RCC 7860 (cell line): ENCODE measurements around the gene HOXB8.

Experiments
- DNase-seq: peaks from one replicate; pipeline ENCODE4 v3.0.0-alpha.2; 2015; ENCODE audit warnings: low spot score
- FAIRE-seq: peaks from 2 replicates; lab custom pipeline; 2012; peaks lifted over from hg19 to GRCh38; lab: Jason Lieb, UNC

Gene HOXB8

DNA sequence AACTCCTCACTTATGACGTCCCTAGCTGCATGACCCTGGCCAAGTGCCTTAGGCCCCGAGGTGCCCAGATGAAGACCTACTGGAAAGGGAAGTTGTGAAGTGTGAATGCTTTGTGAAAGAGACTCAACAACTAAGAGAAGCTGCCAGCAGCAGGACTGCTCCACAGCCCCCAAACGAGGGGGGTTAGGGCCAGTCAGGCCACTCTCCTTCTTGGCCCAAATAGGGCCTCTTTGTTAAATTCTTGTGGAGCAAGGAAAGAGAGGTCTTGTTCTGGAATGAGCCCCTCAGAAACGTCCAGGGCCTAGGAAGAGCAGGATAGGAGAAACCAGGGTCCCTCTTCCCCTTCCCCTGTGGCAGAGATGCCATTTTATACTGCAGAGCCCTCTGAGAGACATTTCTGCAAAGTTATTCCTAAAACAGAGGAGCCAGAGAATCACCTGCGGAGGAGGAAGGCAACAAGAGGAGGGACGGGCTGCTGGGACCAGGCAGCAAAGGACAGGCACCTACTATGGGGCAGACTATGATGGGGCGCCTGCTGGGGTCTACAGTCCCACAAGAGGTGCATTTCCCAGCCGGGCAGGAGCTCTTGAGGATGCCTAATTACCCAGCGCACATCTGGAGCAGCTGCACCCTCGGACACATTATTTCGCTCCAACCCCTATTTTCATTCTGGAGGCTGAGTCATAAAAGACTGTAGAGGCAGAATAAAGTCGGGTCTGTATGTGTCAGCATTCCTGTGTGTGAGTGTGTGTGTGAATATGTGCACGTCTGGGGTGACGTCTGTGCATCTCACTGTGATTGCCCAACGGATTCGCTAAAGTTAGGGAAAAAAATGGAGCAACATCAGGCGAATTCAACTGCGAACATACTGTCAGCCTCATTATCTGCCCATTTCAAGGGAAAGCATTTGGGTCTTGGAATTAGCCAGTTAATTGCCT is 22.5 kb upstream of the HOXB8 start:
- FAIRE-seq (peak; percentile 89), DNase-seq (peak; percentile 89)

DNA sequence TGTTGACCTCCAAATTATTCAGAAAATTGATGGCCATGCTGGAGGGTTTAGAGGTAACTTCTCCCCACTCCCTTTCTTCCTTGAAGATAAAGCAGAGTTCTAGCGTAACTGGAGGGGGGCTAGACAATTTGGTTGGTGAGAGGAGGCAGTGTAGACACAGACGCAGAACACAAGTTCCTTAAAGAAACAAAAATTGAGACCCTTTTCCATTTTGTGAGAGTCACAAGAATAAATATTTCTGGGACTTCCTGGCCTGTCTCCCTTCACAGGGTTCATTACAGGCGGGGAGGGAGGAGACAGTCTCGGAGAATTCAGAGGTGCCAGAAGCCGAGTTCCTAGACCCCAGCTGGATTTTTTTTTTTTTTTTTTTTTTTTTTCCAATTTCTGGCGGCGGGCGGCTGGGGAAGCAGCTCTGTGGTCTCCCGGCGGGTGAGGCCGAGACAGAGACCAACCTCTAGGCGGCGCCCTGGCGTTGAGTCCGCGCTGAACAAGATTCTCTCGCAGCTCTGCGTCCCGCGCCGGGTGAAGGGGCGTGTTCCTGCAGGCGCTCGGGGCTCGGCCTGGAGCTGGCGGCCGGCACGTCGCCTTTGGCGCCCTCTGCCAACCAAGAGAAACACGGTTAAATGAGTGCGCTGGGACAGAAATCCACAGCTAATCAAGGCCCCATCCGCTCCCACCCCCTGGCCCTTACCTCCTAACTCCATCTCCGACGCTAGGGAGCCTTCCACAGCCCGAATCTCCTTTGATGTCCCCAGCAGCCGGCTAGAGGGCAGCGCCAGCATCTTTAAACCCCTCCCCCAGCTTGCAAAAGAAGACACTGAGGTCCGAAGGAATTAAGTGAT is 21.3 kb upstream of the HOXB8 start:
- DNase-seq (peak; percentile 56), FAIRE-seq (no peak)

DNA sequence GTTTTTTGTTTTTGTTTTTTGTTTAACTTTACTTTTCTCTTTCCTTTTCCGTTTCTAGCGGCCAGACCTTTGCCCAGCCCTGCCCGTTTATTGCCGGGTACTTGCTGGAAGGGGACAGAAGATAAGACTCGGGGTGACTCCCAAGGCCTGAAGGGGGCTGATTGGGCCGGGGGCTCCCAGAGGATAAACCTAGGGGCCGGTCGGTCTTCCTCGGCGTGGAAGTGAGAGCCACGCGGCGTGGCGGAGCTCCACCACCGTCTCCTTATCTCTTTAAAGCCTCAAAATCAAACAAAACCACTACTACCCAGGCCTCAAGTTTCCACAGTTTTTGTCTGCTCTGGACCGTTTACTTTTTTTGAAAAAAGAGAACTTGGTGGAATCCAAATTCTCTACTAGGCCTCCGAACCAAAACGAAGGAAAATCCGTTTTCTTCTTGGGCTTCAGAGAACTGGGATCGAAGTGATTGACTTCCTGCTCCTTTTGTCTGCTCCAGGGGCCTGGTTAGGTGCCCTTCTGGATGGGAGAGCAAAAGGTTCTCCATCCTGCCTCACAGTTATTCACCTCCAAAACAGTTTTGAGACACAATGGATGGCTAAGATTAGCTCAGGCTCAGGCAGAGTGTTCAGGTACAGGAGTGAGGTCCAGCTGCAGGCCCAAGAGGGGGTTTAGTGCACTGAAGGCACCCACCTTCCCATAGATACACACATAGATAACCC is 19.6 kb upstream of the HOXB8 start:
- FAIRE-seq (no peak), DNase-seq (no peak)

DNA sequence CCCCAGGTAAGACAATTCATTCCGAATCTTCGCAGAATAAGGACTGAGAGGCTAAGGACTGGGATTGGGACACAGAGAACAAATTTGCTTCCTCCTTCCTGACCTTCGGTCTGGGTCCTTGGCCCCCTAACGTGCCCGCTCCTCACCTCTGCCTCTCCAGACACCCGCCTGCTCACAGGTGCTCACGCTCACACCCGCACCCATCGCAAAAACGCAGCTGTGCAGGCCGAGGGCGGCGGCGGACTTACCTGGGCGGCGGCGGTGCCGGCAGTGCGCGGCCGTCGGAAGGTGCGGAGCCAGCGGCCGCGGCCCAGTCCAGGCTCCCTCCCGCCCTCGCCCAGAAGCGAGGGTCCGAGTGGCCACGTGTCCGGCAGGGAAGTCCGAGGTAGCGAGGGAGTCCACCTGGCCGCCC is 18.2 kb upstream of the HOXB8 start:
- DNase-seq (no peak), FAIRE-seq (no peak)

DNA sequence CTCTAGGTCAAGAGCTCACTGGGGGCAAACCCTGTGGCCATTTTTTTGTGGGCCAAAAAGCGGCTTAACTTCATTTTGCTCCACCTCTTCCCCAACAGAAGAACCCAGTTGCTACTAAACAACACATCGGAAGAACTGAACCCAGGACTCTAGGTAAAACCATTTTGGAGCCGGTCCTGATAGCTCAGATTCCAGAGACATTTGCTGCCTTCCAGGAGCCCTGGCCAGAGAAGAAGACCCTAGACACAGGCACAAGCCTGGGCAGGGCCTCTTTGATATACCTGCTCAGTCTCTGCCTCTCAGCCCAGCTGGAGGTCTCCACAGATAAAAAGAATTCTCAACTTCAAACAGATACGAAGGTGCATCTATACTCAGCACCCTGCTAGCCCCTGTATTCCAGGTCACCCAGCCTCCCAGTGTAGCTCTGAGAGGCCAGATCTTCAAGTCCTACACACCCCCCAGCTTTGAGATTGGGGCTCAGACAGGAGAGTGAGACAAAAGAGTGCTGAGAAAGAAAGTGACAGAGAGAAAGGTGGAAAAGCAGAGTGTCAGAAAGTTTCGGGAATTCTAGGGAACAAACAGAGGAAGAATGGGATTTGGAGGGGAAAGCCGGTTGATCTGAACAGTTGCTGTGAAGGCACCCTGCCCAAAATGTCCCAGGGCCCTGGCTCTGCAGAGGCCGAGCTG is 17.6 kb upstream of the HOXB8 start:
- DNase-seq (no peak), FAIRE-seq (no peak)

DNA sequence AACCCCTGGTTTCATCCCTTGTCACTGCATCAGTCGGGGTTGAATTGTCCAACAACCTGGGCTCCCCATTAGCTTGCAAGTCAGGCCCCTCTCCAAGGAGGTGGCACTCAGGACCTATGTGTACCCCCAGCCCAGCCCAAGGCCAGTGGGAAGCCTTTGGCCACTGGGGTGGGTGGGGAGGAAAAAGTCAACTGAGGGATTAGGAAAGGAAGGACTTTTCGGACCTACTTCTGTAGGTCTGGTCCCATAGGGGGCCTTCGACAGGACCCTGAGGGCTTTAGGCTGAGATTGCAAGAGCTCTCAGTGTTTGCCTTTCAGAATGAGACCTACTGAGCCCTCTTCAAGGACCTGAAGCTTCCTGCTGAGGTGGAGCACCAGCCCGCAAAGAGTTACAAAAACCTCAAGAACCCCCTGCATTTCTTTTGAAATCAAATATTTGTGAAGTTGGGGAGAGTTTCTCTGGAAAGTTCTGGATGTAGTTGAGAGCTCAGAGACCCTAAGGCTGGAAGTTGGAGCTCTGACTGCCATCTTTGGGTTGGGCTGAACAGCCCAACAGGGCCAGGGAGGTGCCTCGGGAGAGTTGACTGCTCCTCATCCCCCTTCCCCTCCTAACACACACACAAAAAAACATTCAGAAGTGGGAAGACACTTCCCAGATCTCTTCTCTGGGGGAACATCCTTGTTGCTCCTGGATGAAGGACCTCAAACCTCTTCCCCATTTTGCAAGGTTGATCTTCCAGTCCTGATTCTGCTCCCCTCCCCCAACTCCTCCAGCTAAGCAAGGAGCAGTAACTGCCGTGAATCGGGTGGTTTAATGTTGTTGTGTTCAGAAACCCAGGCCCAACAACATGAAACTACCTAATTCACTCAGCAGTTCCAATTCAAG is 16.8 kb upstream of the HOXB8 start:
- DNase-seq (no peak), FAIRE-seq (no peak)

DNA sequence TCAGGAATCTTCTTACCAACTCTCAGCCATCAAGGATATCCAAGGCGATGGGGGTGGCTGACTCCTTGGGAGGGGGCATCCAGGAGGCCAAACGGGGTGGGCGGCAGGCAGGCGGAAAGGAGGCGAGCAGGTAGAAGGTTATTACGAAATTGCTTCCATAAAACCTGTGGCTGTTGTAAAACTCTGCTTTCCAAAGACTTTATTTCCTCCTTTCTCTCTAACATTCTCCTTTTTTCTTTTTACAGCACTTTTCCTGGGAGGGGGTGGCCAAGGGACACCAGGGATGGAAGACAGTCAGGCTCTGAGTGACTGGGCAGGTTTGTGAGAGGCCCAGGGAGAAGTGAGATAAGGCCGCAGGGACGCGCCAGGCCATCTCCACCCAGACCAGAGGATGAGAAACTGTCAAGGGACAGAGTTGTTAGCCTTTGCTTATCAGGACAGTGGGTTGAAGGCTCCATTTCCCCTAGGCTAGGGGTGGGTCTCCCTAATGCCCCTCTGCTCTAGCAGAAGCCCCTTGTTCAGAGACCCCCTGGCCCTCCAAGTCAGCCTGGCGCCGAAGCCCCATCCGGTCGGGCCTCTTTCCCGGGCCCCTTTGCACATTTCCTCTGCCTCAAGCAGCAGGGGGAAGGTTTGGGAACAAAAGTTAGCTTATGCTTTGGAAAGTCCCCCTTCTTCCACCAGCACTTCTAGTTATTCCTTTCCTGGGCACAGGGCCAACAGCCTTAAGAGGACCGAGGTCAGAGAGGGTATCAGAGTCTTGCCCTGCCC is 16.0 kb upstream of the HOXB8 start:
- no peak for DNase-seq
- no peak for FAIRE-seq

DNA sequence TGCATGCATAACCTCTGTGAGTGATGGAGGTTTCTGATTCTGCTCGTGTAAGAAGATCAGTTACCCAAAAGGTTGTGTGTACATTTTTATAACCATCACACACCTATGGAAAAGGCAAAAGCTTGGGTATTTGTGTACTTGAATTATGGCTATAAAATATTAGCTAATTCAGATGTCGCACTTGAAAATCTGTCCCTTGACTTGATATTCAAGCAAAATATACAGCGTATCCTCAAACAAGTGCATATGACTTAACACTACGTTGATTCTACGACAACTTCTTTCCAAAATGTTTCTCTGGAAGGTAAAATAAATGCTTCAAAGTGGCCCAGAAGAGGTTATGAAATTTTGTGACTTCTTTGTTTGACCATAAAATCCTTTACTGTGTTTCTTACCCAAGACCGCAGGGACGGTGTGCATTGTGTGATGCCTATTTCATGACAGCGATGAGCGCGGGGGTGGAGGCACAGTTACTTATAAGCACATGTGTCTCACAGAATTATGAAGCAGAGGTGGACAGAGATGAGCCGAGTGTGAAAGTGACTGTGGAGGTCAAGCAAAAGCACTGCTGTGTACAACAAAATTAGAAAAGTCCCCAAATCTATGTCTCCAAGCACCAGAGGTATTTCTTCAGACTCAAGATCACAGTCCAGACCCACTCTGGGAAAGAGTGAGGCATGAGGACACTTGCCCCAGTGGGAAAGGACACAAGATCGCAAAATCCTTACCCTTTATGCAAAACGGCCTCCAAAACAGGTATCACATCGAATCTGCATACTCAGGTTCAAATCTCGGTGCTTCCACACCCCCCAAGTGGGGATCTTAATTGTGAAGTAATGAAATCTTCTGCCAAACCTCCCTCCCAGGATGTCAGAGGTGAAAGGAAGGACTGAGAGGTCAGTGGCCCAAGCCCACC is 15.2 kb upstream of the HOXB8 start:
- FAIRE-seq (no peak), DNase-seq (no peak)

DNA sequence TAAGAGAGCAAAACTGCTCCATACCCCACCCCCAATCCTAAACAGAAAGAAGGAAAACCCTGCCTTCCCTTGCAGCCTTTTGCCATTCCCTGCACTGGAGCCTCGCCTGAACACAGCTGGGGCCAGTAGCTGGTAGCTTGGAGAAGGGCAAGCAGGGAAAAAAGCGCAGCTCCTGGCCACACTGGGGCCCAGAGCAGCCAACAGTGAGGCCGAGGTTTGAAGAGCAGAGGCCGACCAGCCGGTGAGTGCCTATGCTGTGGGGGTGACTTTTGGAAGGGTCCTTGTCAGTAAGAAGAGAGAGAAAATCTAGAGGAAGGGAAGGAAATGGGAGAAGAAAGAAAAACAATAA is 14.3 kb upstream of the HOXB8 start:
- FAIRE-seq (no peak), DNase-seq (no peak)

DNA sequence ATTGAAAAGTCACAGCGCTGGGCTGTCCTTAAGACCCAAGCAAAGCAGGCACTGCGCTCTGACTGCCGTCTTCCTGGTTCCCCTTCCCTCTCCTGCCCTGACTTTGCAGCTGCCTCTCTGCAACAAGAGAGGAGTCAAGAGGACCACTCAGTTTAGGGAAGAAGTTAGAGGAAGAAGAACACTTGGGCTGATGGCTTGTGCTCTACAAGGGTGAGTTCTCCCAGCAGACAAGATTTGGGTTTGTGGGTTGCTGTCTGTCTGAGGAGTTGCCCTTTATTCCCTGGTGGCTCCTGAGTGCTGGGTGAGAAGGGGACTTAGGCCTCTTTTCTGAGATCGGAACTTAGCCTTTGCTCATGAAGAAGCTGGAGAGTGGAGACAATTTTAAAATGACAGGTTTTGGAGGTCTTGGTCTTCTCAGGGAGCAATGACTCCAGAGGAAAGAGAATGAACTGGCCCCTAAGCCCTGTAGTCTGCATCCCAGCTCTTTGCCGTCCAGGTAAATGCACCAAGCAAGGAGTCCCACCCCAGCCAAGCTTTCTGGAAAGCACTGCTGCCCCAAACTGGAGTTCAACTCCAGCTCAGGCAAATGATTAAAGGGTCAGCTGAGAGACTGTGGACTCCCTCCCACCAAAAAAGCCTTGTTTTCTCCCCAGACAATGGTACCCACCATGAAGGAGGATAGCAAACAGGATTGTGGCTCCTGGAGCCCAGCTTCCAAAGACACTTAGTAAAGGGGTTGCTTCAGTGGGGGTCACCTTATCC is 13.7 kb upstream of the HOXB8 start:
- FAIRE-seq (no peak), DNase-seq (no peak)

DNA sequence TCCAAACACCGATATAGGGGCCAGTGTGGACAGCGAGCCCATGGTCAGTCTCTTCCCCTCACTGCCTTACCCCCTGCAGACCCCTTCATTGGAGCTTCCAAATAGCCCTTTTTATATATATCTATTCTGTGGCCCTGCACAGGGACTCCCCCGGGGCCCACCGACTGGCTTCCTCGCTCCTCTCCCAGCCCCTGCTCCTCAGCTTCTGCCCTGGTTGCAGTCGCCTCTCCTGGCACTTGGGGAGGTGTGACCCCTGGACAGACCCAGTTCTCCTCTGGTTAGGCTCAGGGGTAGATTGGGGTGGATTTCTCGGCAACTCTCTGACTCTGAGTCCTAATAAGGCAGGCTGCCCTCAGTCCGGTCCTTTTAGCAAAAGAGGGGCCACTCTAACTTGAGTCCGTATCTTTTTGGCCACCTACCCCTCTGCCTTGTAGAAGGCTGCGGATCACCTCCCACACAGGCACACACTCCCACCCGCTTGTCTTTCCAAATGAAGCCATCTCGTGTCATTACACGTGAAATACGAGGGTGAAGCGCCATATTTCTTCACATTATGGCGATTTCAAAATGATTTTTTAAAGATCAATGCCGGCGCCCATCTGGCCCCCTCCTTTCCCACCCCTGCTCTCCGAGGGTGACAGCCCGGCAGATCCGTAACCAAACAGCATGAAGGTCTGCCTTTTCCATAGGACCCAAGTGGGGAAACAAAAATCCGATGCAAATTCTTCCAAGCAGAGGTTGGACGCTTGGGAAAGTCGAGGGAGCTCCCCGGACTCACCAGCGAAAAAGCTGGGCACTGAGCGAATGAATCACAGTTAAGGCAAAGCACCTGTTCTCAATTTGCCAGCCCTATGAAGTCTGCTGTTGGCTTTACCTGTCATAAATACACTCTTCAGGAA is 12.8 kb upstream of the HOXB8 start:
- no peak for FAIRE-seq
- DNase-seq, result no peak

DNA sequence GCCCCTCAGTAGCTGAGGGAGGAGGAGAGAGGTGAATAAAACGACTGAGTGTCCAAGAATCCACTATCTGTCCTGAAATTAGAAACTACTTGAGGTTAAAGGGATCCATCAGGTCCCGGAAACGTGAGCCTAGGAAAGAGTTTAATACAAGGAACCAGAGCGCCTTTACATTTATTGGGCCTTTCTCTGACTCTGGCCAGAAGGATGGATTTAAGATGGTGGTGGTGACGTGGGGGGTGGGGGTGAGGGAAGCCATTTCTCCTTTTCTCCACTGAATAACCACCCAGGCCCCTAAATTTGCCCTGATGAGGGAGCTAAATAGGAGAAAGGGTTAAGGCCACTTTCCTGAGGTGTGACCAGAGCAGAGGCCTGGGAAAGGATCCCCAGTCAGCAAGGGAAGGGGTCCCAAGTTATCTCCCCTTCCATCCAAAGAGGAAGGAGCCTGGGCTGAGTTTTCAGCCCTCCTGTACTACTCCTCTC is 12.1 kb upstream of the HOXB8 start:
- DNase-seq (no peak), FAIRE-seq (no peak)

DNA sequence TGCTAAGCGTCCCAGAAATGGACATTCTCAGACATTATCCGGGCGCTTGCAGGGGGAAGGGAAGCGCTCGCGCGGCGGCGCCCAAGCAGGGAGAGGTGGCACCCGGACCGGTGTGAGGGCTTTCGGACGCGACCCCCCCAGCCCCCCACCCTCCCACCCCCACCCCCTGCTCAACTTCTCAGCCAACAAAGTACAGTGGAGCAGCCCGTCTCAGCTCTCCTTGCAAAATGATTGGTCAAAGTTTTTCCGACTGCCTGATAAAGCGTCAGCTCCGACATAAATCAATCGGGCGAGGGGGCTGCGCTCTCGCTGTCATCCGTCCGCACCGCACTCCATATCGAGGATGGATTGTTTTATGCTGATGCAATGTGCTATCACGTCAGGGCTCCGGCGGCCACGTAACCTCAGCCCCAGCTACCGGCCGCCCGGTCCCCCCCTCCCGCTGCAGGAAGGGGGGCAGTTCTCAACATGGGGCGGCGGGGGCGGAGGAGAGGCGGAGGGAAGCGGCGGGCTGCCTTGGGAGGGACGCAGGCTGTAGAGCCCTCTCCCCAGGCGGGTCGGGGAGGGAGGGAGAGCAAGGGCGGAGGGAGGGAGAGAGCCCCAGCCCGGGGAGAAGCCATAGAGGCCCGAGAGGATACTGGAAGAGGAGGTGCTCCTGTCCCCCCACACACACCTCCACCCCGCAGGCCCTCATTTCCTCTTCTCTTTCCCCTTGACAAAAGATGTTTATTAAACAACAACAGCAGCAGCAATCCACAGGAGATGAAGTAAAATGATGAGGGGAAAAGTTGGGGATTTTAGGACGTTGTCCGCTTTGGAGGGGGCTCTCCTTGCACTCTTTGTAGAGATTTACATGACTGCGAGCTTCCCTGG is 11.4 kb upstream of the HOXB8 start, which contains the start of gene HOXB9:
HOXB9 (minus strand) TSS at position 114 of the 873 bp plus-strand sequence; CDS start at position 25, 89 bp downstream.
- FAIRE-seq (peak; percentile 60), DNase-seq (peak; percentile 95)

DNA sequence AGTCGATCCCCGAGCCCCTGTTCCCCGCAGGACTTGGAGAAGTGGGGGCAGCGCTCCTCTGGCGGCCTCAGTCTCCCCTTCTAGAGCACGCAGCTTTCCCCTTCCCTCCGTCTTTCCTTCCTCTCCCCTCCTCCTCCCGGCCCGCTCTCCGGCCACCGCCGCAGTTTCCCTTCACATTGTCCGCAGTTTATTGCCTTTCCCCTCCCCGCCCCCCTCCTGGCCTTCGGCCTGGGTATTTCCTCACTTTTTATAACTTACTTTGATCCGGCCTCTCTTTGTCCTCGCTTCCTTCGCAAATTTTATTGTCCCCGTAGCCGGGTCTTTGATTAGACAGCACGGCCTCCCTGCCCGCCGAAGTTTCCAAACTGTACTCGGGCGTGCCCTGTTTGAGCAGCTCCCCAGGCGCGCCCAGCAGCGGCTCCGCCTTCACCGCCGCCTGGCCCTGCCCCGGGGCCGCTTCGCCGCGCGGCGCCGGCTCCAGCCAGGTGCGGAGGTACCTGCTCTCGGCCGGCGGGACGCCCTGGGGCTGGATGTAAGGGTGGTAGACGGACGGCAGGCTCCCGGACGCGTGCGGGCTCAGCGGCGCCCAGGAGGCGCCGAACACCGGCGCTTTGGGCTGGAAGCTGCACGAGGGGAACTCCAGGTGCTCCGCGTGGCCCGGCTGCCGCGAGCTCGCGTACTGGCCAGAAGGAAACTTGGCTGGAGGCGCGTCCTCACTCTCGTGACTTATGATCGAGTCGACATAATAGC is 10.6 kb upstream of the HOXB8 start:
- DNase-seq, result peak; percentile 46
- no peak for FAIRE-seq
